Muscle layer of duodenum (tissue), 2 donors: ENCODE measurements around the gene SLC1A1.

Experiments
- H3K27ac ChIP-seq: one replicate; pipeline ENCODE4 v1.7.0; 2013; ENCODE audit warnings: mild to moderate bottlenecking, low read length
- H3K27me3 ChIP-seq: one replicate; pipeline ENCODE4 v1.7.0; 2013; ENCODE audit warnings: low read depth, mild to moderate bottlenecking, control low read depth, low read length
- H3K36me3 ChIP-seq, 2 donors: one replicate each; pipeline ENCODE4 v1.7.0; 2013; ENCODE audit warnings: low read length in 2 of 2, control low read depth in 1 of 2, mild to moderate bottlenecking in 1 of 2; ENCODE audit not compliant: insufficient read depth in 2 of 2, control insufficient read depth in 1 of 2
- H3K4me1 ChIP-seq, 2 donors: one replicate each; pipeline ENCODE4 v1.7.0; 2013; ENCODE audit warnings: low read length in 2 of 2, mild to moderate bottlenecking in 2 of 2, control low read depth in 1 of 2, moderate library complexity in 1 of 2; ENCODE audit not compliant: insufficient read depth in 2 of 2, control insufficient read depth in 1 of 2
- H3K4me3 ChIP-seq, 2 donors: one replicate each; pipeline ENCODE4 v1.7.0; 2013; ENCODE audit warnings: low read length in 2 of 2, low read depth in 1 of 2, mild to moderate bottlenecking in 1 of 2
- H3K9me3 ChIP-seq, 2 donors: one replicate each; pipeline ENCODE4 v1.7.0; 2013; ENCODE audit warnings: low read length in 2 of 2, control low read depth in 1 of 2, mild to moderate bottlenecking in 1 of 2; ENCODE audit not compliant: control insufficient read depth in 1 of 2
- donor health status: healthy.

SLC1A1 gene

GRCh38 chr9:4620881-4621555 lies 130.8 kb downstream of the SLC1A1 start:
- H3K4me1 ChIP-seq = no peaks in the 10 kb centered on the region
- no peaks in the 10 kb centered on the region for H3K27me3 ChIP-seq
- no peaks in the 10 kb centered on the region for H3K9me3 ChIP-seq
- peaks cover 0 to 5% of the 10 kb centered on the region in 2 donors for H3K36me3 ChIP-seq
- no peak overlapping the region for H3K27ac ChIP-seq
- H3K4me3 ChIP-seq = no peak overlapping the region

- H3K4me1 ChIP-seq = no peaks in the 10 kb centered on the region
- peaks cover 0 to 5% of the 10 kb centered on the region in 2 donors for H3K36me3 ChIP-seq
- no peaks in the 10 kb centered on the region for H3K27me3 ChIP-seq
- no peaks in the 10 kb centered on the region for H3K9me3 ChIP-seq
- H3K4me3 ChIP-seq = no peak overlapping the region
- no peak overlapping the region for H3K27ac ChIP-seq
Observed at GRCh38 chr9:4622016-4622415, 131.7 kb downstream of the SLC1A1 start.

- H3K27me3 ChIP-seq = no peaks in the 10 kb centered on the region
- H3K27ac ChIP-seq = no peak overlapping the region
- no peak overlapping the region for H3K4me3 ChIP-seq
- no peaks in the 10 kb centered on the region for H3K9me3 ChIP-seq
- H3K4me1 ChIP-seq = no peaks in the 10 kb centered on the region
- H3K36me3 ChIP-seq = peaks cover 0 to 4% of the 10 kb centered on the region in 2 donors
Observed at GRCh38 chr9:4630836-4631235, 140.6 kb downstream of the SLC1A1 start.
